ENCODE measurements around the gene EDEM3.

Gene EDEM3

GRCh38 chr1:184650177-184650866, 104.3 kb downstream of the EDEM3 start:
- Histone ChIP-seq H3K4me3 (ENCODE audit: low read depth in 1 of 2, low read length in 1 of 2) (no peak overlapping the region), H3K9me3 (no peaks in the 10 kb centered on the region), H3K4me1 (ENCODE audit: control insufficient read depth in 1 of 2, insufficient read depth in 1 of 2, low read depth in 1 of 2, low read length in 1 of 2) (no peaks in the 10 kb centered on the region), H3K27me3 (no peaks in the 10 kb centered on the region), H3K36me3 (no peaks in the 10 kb centered on the region), H3K27ac (no peak overlapping the region)
- no peak for TF ChIP-seq CTCF (IDR thresholded peaks at IDR 0.05)

GRCh38 chr1:184649451-184649888, 105.2 kb downstream of the EDEM3 start:
- Histone ChIP-seq H3K27ac (no peak overlapping the region), H3K27me3 (no peaks in the 10 kb centered on the region), H3K36me3 (no peaks in the 10 kb centered on the region), H3K4me3 (ENCODE audit: low read depth in 1 of 2, low read length in 1 of 2) (no peak overlapping the region), H3K4me1 (ENCODE audit: control insufficient read depth in 1 of 2, insufficient read depth in 1 of 2, low read depth in 1 of 2, low read length in 1 of 2) (no peaks in the 10 kb centered on the region), H3K9me3 (no peaks in the 10 kb centered on the region)
- TF ChIP-seq CTCF (IDR thresholded peaks at IDR 0.05): no peak

- H3K27me3 ChIP-seq: no peaks in the 10 kb centered on the region
- TF ChIP-seq CTCF (IDR thresholded peaks at IDR 0.05): no peak
- H3K36me3 ChIP-seq: no peaks in the 10 kb centered on the region
- H3K27ac ChIP-seq: no peak overlapping the region
- H3K9me3 ChIP-seq: no peaks in the 10 kb centered on the region
- no peak overlapping the region for H3K4me3 ChIP-seq (ENCODE audit: low read depth in 1 of 2, low read length in 1 of 2)
- no peaks in the 10 kb centered on the region for H3K4me1 ChIP-seq (ENCODE audit: control insufficient read depth in 1 of 2, insufficient read depth in 1 of 2, low read depth in 1 of 2, low read length in 1 of 2)
Observed at GRCh38 chr1:184648856-184649201, 105.8 kb downstream of the EDEM3 start.

- Histone ChIP-seq H3K9me3 (no peaks in the 10 kb centered on the region), H3K36me3 (no peaks in the 10 kb centered on the region), H3K4me1 (ENCODE audit: control insufficient read depth in 1 of 2, insufficient read depth in 1 of 2, low read depth in 1 of 2, low read length in 1 of 2) (no peaks in the 10 kb centered on the region), H3K27me3 (no peaks in the 10 kb centered on the region), H3K27ac (no peak overlapping the region), H3K4me3 (ENCODE audit: low read depth in 1 of 2, low read length in 1 of 2) (no peak overlapping the region)
- no peak for TF ChIP-seq CTCF (IDR thresholded peaks at IDR 0.05)
Observed at GRCh38 chr1:184648160-184648855, 106.3 kb downstream of the EDEM3 start.

- Histone ChIP-seq H3K27me3 (no peaks in the 10 kb centered on the region), H3K4me1 (ENCODE audit: control insufficient read depth in 1 of 2, insufficient read depth in 1 of 2, low read depth in 1 of 2, low read length in 1 of 2) (no peaks in the 10 kb centered on the region), H3K4me3 (ENCODE audit: low read depth in 1 of 2, low read length in 1 of 2) (no peak overlapping the region), H3K27ac (no peak overlapping the region), H3K9me3 (no peaks in the 10 kb centered on the region), H3K36me3 (no peaks in the 10 kb centered on the region)
- no peak for TF ChIP-seq CTCF (IDR thresholded peaks at IDR 0.05)
Observed at GRCh38 chr1:184647471-184647870, 107.2 kb downstream of the EDEM3 start.
